Measurements from ENCODE around the gene SULT1C3.

Gene SULT1C3

DNA sequence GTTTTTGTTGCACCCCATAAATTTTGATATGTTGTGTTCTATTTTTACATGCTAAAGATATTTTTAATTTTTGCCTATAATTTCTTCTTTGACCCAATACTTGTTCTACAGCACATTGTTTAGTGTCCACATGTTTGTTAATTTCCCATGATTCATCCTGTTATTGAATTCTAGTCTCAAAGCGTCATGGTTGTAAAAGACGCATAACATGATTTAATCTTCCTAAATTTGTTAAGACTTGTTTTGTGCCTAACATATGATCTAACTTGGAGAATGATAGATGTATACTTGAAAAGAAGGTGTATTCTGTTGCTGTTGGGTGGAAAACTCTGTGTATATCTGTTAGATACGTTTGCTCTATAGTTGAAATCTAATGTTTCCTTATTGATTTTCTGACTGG, 27.1 kb upstream of the SULT1C3 start:
- H3K4ac ChIP-seq (ENCODE audit: low read depth, low read length), result no peak overlapping the region
- no CpG with 5 or more reads among the region's 3 CpGs for WGBS (ENCODE audit: extremely low coverage, insufficient coverage, low lambda C conversion rate)

DNA sequence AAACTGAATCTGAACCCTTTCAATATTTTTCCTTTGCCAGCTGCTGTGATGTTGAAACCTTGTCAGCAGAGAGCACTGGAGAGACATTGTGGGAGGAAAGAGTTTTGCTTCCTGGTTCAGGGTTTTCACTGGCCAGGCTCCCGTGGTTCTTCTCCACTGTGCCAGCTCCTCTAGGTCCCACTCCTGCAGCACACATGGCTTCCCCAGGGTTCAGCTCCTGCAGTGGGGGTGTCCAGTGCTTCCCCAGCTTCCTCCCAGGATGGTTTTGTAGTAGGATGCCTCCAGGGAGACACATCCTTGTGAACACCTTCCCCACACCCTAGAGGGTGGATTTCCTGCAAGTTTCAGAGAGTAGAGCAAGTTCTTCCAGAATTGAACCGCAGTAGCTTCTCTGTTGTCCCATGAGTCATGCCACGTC, 24.0 kb upstream of the SULT1C3 start:
- H3K36me3 ChIP-seq (ENCODE audit: control insufficient read depth, insufficient read depth, low read length), result no peaks in the 10 kb centered on the region
- no peak overlapping the region for H4K8ac ChIP-seq (ENCODE audit: low read depth, low read length)
- H3K23ac ChIP-seq (ENCODE audit: low read length), result no peak overlapping the region
- no peak overlapping the region for H4K5ac ChIP-seq (ENCODE audit: low read length)
- H2BK5ac ChIP-seq (ENCODE audit: low read length), result no peak overlapping the region
- H3K4me2 ChIP-seq (ENCODE audit: low read length), result no peak overlapping the region
- no peak overlapping the region for H3K27ac ChIP-seq (ENCODE audit: low read depth, low read length)
- H3K4ac ChIP-seq (ENCODE audit: low read depth, low read length), result no peak overlapping the region
- H3K9ac ChIP-seq (ENCODE audit: low read length), result no peak overlapping the region
- no peak overlapping the region for H2BK15ac ChIP-seq (replicated peaks; ENCODE audit: low read depth)
- H3K56ac ChIP-seq (ENCODE audit: low read length), result no peak overlapping the region
- H3K18ac ChIP-seq (ENCODE audit: low read length), result no peak overlapping the region
- DNase-seq, result peak; percentile 43
- H3K4me1 ChIP-seq (ENCODE audit: control insufficient read depth, low read depth, low read length), result no peaks in the 10 kb centered on the region
- H2AK5ac ChIP-seq (ENCODE audit: low read length), result no peak overlapping the region
- no peak overlapping the region for H2BK120ac ChIP-seq (ENCODE audit: low read depth, low read length)
- no peaks in the 10 kb centered on the region for H3K79me1 ChIP-seq (ENCODE audit: low read length)
- no peaks in the 10 kb centered on the region for H3K27me3 ChIP-seq (ENCODE audit: insufficient read depth, low read length, poor library complexity)
- no peaks in the 10 kb centered on the region for H3K79me2 ChIP-seq (ENCODE audit: control insufficient read depth, insufficient read depth, low read length)
- no peak overlapping the region for H3K4me3 ChIP-seq (ENCODE audit: low read length)
- no CpG with 5 or more reads among the region's 3 CpGs for whole genome bisulfite sequencing (ENCODE audit: extremely low coverage, insufficient coverage, low lambda C conversion rate)

More for the DNA sequence above, 27.1 kb upstream of the SULT1C3 start:
- H3K18ac ChIP-seq (ENCODE audit: low read length), result no peak overlapping the region
- DNase-seq, result no peak
- H3K4me3 ChIP-seq (ENCODE audit: low read length), result no peak overlapping the region
- no peak overlapping the region for H2BK15ac ChIP-seq (replicated peaks; ENCODE audit: low read depth)
- H3K36me3 ChIP-seq (ENCODE audit: control insufficient read depth, insufficient read depth, low read length), result no peaks in the 10 kb centered on the region
- H3K79me2 ChIP-seq (ENCODE audit: control insufficient read depth, insufficient read depth, low read length), result no peaks in the 10 kb centered on the region
- no peak overlapping the region for H3K27ac ChIP-seq (ENCODE audit: low read depth, low read length)
- H4K8ac ChIP-seq (ENCODE audit: low read depth, low read length), result no peak overlapping the region
- H3K79me1 ChIP-seq (ENCODE audit: low read length), result no peaks in the 10 kb centered on the region
- no peak overlapping the region for H4K5ac ChIP-seq (ENCODE audit: low read length)
- H3K23ac ChIP-seq (ENCODE audit: low read length), result no peak overlapping the region
- H2BK5ac ChIP-seq (ENCODE audit: low read length), result no peak overlapping the region
- no peak overlapping the region for H3K9ac ChIP-seq (ENCODE audit: low read length)
- H3K4me2 ChIP-seq (ENCODE audit: low read length), result no peak overlapping the region
- no peak overlapping the region for H2AK5ac ChIP-seq (ENCODE audit: low read length)
- H3K27me3 ChIP-seq (ENCODE audit: insufficient read depth, low read length, poor library complexity), result no peaks in the 10 kb centered on the region
- H2BK120ac ChIP-seq (ENCODE audit: low read depth, low read length), result no peak overlapping the region
- no peaks in the 10 kb centered on the region for H3K4me1 ChIP-seq (ENCODE audit: control insufficient read depth, low read depth, low read length)
- H3K56ac ChIP-seq (ENCODE audit: low read length), result no peak overlapping the region

DNA sequence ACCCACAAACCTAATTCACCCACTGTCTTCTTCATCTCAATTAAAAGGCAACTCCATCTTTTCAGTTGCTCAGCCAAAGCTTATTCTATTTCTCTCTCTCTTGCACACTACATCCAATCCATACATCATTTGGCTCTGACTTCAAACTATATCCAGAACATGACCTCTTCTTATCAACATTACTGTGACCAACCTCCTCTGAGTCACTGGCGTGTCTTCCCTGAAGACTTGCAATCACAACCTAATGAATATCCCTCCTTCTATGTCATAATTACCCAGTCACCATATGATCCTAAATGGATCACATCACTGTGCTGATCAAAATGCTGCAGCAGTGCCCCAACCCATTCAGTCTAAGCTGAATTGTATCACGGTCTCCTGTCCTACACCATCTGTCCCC, 22.6 kb upstream of the SULT1C3 start:
- no peak overlapping the region for H2BK120ac ChIP-seq (ENCODE audit: low read depth, low read length)
- no peak overlapping the region for H4K8ac ChIP-seq (ENCODE audit: low read depth, low read length)
- no peaks in the 10 kb centered on the region for H3K79me2 ChIP-seq (ENCODE audit: control insufficient read depth, insufficient read depth, low read length)
- no CpG with 5 or more reads among the region's 2 CpGs for WGBS (ENCODE audit: extremely low coverage, insufficient coverage, low lambda C conversion rate)
- no peaks in the 10 kb centered on the region for H3K79me1 ChIP-seq (ENCODE audit: low read length)
- H3K4me1 ChIP-seq (ENCODE audit: control insufficient read depth, low read depth, low read length), result no peaks in the 10 kb centered on the region
- H2BK15ac ChIP-seq (replicated peaks; ENCODE audit: low read depth), result no peak overlapping the region
- no peak overlapping the region for H3K9ac ChIP-seq (ENCODE audit: low read length)
- no peak overlapping the region for H4K5ac ChIP-seq (ENCODE audit: low read length)
- no peak overlapping the region for H3K18ac ChIP-seq (ENCODE audit: low read length)
- no peak overlapping the region for H3K56ac ChIP-seq (ENCODE audit: low read length)
- no peaks in the 10 kb centered on the region for H3K27me3 ChIP-seq (ENCODE audit: insufficient read depth, low read length, poor library complexity)
- no peak overlapping the region for H3K4ac ChIP-seq (ENCODE audit: low read depth, low read length)
- H2AK5ac ChIP-seq (ENCODE audit: low read length), result no peak overlapping the region
- H3K4me3 ChIP-seq (ENCODE audit: low read length), result no peak overlapping the region
- no peak for DNase-seq
- H3K4me2 ChIP-seq (ENCODE audit: low read length), result no peak overlapping the region
- no peaks in the 10 kb centered on the region for H3K36me3 ChIP-seq (ENCODE audit: control insufficient read depth, insufficient read depth, low read length)
- H3K27ac ChIP-seq (ENCODE audit: low read depth, low read length), result no peak overlapping the region
- H2BK5ac ChIP-seq (ENCODE audit: low read length), result no peak overlapping the region
- H3K23ac ChIP-seq (ENCODE audit: low read length), result no peak overlapping the region

DNA sequence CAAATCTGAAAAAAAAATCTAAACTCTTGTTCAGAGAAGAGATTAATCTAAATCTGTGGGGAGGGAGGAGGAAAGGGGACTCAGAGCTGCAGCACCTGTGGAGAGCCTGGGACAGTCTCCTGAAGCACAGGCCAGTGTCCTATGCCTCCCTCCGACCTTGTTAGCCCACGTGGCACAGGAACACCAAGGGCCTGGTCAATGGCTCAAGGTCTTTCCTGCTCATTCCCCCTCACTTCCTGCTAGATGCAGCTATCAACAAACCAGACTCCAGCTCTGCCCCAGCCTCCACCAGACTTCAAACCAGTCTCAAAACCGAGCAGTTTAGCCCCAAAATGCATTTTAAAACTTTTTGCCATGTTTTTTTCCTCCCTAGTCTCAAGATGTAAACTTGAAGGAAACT, 20.1 kb upstream of the SULT1C3 start:
- Histone ChIP-seq H3K36me3 (ENCODE audit: control insufficient read depth, insufficient read depth, low read length) (no peaks in the 10 kb centered on the region), H3K27me3 (ENCODE audit: insufficient read depth, low read length, poor library complexity) (no peaks in the 10 kb centered on the region), H2BK5ac (ENCODE audit: low read length) (no peak overlapping the region), H3K79me2 (ENCODE audit: control insufficient read depth, insufficient read depth, low read length) (no peaks in the 10 kb centered on the region), H3K4me1 (ENCODE audit: control insufficient read depth, low read depth, low read length) (no peaks in the 10 kb centered on the region), H2AK5ac (ENCODE audit: low read length) (no peak overlapping the region), H4K5ac (ENCODE audit: low read length) (no peak overlapping the region), H3K9ac (ENCODE audit: low read length) (no peak overlapping the region), H3K4me3 (ENCODE audit: low read length) (no peak overlapping the region), H2BK120ac (ENCODE audit: low read depth, low read length) (no peak overlapping the region), H4K8ac (ENCODE audit: low read depth, low read length) (no peak overlapping the region), H3K18ac (ENCODE audit: low read length) (no peak overlapping the region), H2BK15ac (replicated peaks; ENCODE audit: low read depth) (no peak overlapping the region), H3K56ac (ENCODE audit: low read length) (no peak overlapping the region), H3K4ac (ENCODE audit: low read depth, low read length) (no peak overlapping the region), H3K79me1 (ENCODE audit: low read length) (no peaks in the 10 kb centered on the region), H3K27ac (ENCODE audit: low read depth, low read length) (no peak overlapping the region), H3K23ac (ENCODE audit: low read length) (no peak overlapping the region), H3K4me2 (ENCODE audit: low read length) (no peak overlapping the region)
- WGBS (ENCODE audit: extremely low coverage, insufficient coverage, low lambda C conversion rate), result no CpG with 5 or more reads among the region's 3 CpGs
- no peak for DNase-seq

DNA sequence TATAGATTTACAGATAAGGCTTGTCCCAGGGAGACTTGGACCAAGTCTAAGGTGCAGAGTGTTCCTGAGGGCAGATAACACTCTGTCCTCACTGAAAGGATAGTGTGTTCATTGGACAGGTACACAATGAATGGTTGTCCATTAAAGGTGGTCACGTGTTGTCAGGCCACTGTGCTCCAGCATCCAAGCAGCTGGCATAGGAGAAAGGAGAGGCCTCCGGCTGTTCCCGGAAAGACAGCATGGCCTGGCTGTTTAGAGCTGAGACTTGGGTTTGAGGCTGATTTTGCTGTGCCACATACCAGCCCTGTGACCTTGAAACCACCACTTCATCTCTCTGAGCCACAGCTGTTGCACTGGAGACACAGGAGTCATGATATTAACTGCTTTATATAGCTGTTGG, 19.6 kb upstream of the SULT1C3 start:
- Histone ChIP-seq H2AK5ac (ENCODE audit: low read length) (no peak overlapping the region), H3K36me3 (ENCODE audit: control insufficient read depth, insufficient read depth, low read length) (no peaks in the 10 kb centered on the region), H3K23ac (ENCODE audit: low read length) (no peak overlapping the region), H3K9ac (ENCODE audit: low read length) (no peak overlapping the region), H3K79me2 (ENCODE audit: control insufficient read depth, insufficient read depth, low read length) (no peaks in the 10 kb centered on the region), H3K79me1 (ENCODE audit: low read length) (no peaks in the 10 kb centered on the region), H2BK5ac (ENCODE audit: low read length) (no peak overlapping the region), H3K18ac (ENCODE audit: low read length) (no peak overlapping the region), H4K8ac (ENCODE audit: low read depth, low read length) (no peak overlapping the region), H3K4me3 (ENCODE audit: low read length) (no peak overlapping the region), H3K56ac (ENCODE audit: low read length) (no peak overlapping the region), H3K27me3 (ENCODE audit: insufficient read depth, low read length, poor library complexity) (no peaks in the 10 kb centered on the region), H4K5ac (ENCODE audit: low read length) (no peak overlapping the region), H2BK120ac (ENCODE audit: low read depth, low read length) (no peak overlapping the region), H3K4me1 (ENCODE audit: control insufficient read depth, low read depth, low read length) (no peaks in the 10 kb centered on the region), H3K27ac (ENCODE audit: low read depth, low read length) (no peak overlapping the region), H2BK15ac (replicated peaks; ENCODE audit: low read depth) (no peak overlapping the region), H3K4me2 (ENCODE audit: low read length) (no peak overlapping the region), H3K4ac (ENCODE audit: low read depth, low read length) (no peak overlapping the region)
- no CpG with 5 or more reads among the region's 3 CpGs for WGBS (ENCODE audit: extremely low coverage, insufficient coverage, low lambda C conversion rate)
- no peak for DNase-seq

DNA sequence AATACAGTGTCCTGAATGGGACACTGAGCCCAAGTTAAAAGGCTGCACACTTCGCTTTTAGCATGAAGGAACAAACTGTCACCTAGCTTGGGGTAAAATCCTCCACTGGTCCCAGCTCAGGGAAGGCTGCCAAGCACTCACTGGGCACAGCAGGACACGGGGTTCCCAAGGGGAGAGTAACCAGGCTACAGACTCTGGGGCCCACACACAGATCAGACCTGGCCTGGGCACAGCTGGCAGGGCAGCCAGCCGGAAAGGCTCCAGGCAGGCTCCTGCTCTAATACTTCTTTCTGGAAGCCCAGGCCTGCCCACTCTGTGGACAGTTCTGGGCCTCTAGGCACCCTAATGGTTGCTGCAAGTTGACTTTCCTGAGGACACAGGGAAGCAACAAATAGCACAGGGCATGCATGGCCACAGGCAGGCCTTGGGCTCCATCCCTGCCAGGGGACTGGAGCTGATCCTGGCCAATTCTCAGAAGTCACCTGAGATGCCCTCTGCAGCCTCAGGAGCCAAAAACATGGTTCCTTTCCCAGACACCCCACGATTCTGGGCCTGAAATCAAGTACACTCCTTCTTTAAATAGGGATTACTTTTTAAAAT, 18.7 kb upstream of the SULT1C3 start:
- Histone ChIP-seq H3K79me1 (ENCODE audit: low read length) (no peaks in the 10 kb centered on the region), H3K23ac (ENCODE audit: low read length) (no peak overlapping the region), H3K18ac (ENCODE audit: low read length) (no peak overlapping the region), H3K27ac (ENCODE audit: low read depth, low read length) (no peak overlapping the region), H3K4ac (ENCODE audit: low read depth, low read length) (no peak overlapping the region), H4K5ac (ENCODE audit: low read length) (no peak overlapping the region), H3K4me2 (ENCODE audit: low read length) (no peak overlapping the region), H3K56ac (ENCODE audit: low read length) (no peak overlapping the region), H3K27me3 (ENCODE audit: insufficient read depth, low read length, poor library complexity) (no peaks in the 10 kb centered on the region), H3K36me3 (ENCODE audit: control insufficient read depth, insufficient read depth, low read length) (no peaks in the 10 kb centered on the region), H2AK5ac (ENCODE audit: low read length) (no peak overlapping the region), H3K4me3 (ENCODE audit: low read length) (no peak overlapping the region), H4K8ac (ENCODE audit: low read depth, low read length) (no peak overlapping the region), H2BK5ac (ENCODE audit: low read length) (no peak overlapping the region), H3K9ac (ENCODE audit: low read length) (no peak overlapping the region), H3K4me1 (ENCODE audit: control insufficient read depth, low read depth, low read length) (no peaks in the 10 kb centered on the region), H2BK15ac (replicated peaks; ENCODE audit: low read depth) (no peak overlapping the region), H3K79me2 (ENCODE audit: control insufficient read depth, insufficient read depth, low read length) (no peaks in the 10 kb centered on the region), H2BK120ac (ENCODE audit: low read depth, low read length) (no peak overlapping the region)
- DNase-seq, result no peak
- no CpG with 5 or more reads among the region's 4 CpGs for WGBS (ENCODE audit: extremely low coverage, insufficient coverage, low lambda C conversion rate)
